ENCODE results near the gene UQCC2. TPM values are rescaled to one million over a fixed set of nuclear protein-coding genes. Genes with fewer than 3 reads are reported as not detected.

Gene UQCC2
- total and polyA plus RNA-seq, 2 donors (not counting 1 experiment from before 2014, with no cell fraction given) = 13.2 to 16.6 TPM

DNA sequence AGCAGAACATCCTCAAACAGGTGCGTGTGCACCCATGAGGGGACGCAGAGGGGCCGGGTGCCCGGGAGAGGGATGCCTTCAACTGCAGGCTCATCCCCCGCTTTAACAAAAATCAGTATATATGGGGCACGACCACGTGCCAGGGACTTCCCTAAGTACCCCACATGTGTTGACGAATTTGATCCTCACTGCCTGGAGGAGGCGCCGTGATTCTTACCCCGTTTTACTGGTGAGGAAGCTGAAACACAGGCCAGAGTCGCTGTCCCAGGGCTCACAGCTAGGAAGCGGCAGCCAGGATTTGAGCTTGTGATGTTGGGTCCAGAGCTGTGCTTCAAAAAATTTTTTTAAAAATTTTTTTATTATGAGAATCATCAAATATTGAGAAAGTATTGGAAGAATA is 45.5 kb downstream of the UQCC2 start:
- H3K27ac Mint-ChIP-seq = no peak overlapping the region
- Histone ChIP-seq H3K9ac (ENCODE audit: low read length) (no peak overlapping the region), H3K4me1 (ENCODE audit: control insufficient read depth in 2 of 2, insufficient read depth in 2 of 2, low read length in 2 of 2) (peaks cover 0 to 16% of the 10 kb centered on the region in 2 donors), H3K9me3 (ENCODE audit: control extremely low read depth in 1 of 3, control insufficient read depth in 2 of 3, insufficient read depth in 1 of 3, low read length in 2 of 3) (no peaks in the 10 kb centered on the region), H3K4me3 (ENCODE audit: control extremely low read depth in 1 of 5, extremely low read depth in 1 of 5, insufficient read depth in 1 of 5, low read depth in 2 of 5, low read length in 4 of 5) (no peak overlapping the region), H3K36me3 (replicated peaks in 1 of 2; ENCODE audit: control extremely low read depth in 1 of 2, control insufficient read depth in 1 of 2, extremely low read depth in 1 of 2, insufficient read depth in 2 of 2, low read length in 1 of 2) (peaks cover 0 to 69% of the 10 kb centered on the region in 2 experiments), H3K79me2 (ENCODE audit: control insufficient read depth, insufficient read depth, low read length) (no peaks in the 10 kb centered on the region), H3K27ac (ENCODE audit: low read length in 2 of 2) (no peak overlapping the region), H3K27me3 (replicated peaks in 1 of 4; ENCODE audit: control extremely low read depth in 1 of 4, control insufficient read depth in 3 of 4, insufficient read depth in 4 of 4, low read length in 3 of 4) (no peaks in the 10 kb centered on the region), H3K4me2 (replicated peaks; ENCODE audit: low read depth, low read length, poor library complexity, severe bottlenecking) (no peak overlapping the region), H2AFZ (ENCODE audit: insufficient read depth, low read depth, low read length, poor library complexity, severe bottlenecking) (no peak overlapping the region), H4K20me1 (ENCODE audit: control insufficient read depth, insufficient read depth, low read length, poor library complexity, severe bottlenecking) (no peaks in the 10 kb centered on the region)
- peaks cover 13% of the 10 kb centered on the region for H3K4me1 Mint-ChIP-seq
- POLR2A ChIA-PET = interaction anchor here (0.7 kb wide), 1 partner anchor 344 kb away, joined by 3 read pairs; no protein-coding TSS in a partner anchor
- ATAC-seq (ENCODE audit: low read depth) (no peak), DNase-seq (no peak)
- no peak for TF ChIP-seq EZH2 (IDR thresholded peaks at IDR 0.05; ENCODE audit: borderline replicate concordance, insufficient read depth, low read depth, low read length, poor library complexity, severe bottlenecking)
- TF ChIP-seq, protein P1, sequence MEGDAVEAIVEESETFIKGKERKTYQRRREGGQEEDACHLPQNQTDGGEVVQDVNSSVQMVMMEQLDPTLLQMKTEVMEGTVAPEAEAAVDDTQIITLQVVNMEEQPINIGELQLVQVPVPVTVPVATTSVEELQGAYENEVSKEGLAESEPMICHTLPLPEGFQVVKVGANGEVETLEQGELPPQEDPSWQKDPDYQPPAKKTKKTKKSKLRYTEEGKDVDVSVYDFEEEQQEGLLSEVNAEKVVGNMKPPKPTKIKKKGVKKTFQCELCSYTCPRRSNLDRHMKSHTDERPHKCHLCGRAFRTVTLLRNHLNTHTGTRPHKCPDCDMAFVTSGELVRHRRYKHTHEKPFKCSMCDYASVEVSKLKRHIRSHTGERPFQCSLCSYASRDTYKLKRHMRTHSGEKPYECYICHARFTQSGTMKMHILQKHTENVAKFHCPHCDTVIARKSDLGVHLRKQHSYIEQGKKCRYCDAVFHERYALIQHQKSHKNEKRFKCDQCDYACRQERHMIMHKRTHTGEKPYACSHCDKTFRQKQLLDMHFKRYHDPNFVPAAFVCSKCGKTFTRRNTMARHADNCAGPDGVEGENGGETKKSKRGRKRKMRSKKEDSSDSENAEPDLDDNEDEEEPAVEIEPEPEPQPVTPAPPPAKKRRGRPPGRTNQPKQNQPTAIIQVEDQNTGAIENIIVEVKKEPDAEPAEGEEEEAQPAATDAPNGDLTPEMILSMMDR (IDR thresholded peaks at IDR 0.05) = no peak
- no peak overlapping the region for H3K4me3 Mint-ChIP-seq
- intact Hi-C loops (cut with micrococcal nuclease) = no loop called here
- CTCF ChIA-PET = interaction anchor here (1.7 kb wide), 1 partner anchor 76 kb away, joined by 6 read pairs; no protein-coding TSS in a partner anchor
- H3K27me3 Mint-ChIP-seq = no peaks in the 10 kb centered on the region
- H3K9me3 Mint-ChIP-seq (ENCODE audit: insufficient read depth) = no peaks in the 10 kb centered on the region
- 95% methylated on average over 11 of the region's 13 CpGs for WGBS (ENCODE audit: insufficient coverage)

DNA sequence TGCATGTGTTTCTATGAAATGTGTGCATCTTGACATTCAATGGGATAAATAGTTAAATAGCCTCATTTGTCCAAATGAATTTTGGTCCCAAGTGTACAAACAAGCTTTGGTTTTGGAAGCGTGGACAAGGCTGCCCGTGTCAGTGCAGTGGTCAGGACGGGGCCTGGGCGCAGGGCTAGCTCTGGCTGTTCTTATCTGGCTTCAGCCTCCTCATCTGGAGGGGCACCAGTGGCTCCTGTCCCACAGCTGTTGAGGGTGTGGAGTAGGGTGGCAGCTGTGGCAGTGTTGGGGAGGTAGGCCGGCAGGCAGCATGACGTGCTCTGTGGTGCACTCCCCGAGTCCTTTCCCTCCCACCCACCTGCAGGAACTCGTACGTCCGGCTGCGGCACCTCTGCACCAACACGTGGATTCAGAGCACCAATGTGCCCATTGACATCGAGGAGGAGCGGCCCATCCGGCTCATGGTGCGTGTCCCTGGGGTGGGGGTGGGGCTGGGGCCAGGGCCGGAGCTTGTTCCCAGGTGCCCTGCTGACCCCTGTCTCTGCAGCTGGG is 46.9 kb downstream of the UQCC2 start:
- no peaks in the 10 kb centered on the region for H3K9me3 ChIP-seq (ENCODE audit: control extremely low read depth in 1 of 3, control insufficient read depth in 2 of 3, insufficient read depth in 1 of 3, low read length in 2 of 3)
- no peak overlapping the region for H3K4me2 ChIP-seq (replicated peaks; ENCODE audit: low read depth, low read length, poor library complexity, severe bottlenecking)
- TF ChIP-seq EZH2 (IDR thresholded peaks at IDR 0.05; ENCODE audit: borderline replicate concordance, insufficient read depth, low read depth, low read length, poor library complexity, severe bottlenecking) = no peak
- TF ChIP-seq, protein P1 (IDR thresholded peaks at IDR 0.05) = no peak
- H3K27ac ChIP-seq (ENCODE audit: low read length in 2 of 2) = no peak overlapping the region
- Mint-ChIP-seq H3K4me1 (peaks cover 12% of the 10 kb centered on the region), H3K27me3 (no peaks in the 10 kb centered on the region), H3K4me3 (no peak overlapping the region), H3K9me3 (ENCODE audit: insufficient read depth) (no peaks in the 10 kb centered on the region), H3K27ac (no peak overlapping the region)
- no peaks in the 10 kb centered on the region for H4K20me1 ChIP-seq (ENCODE audit: control insufficient read depth, insufficient read depth, low read length, poor library complexity, severe bottlenecking)
- H3K27me3 ChIP-seq (replicated peaks in 1 of 4; ENCODE audit: control extremely low read depth in 1 of 4, control insufficient read depth in 3 of 4, insufficient read depth in 4 of 4, low read length in 3 of 4) = no peaks in the 10 kb centered on the region
- H3K4me3 ChIP-seq (ENCODE audit: control extremely low read depth in 1 of 5, extremely low read depth in 1 of 5, insufficient read depth in 1 of 5, low read depth in 2 of 5, low read length in 4 of 5) = no peak overlapping the region
- H2AFZ ChIP-seq (ENCODE audit: insufficient read depth, low read depth, low read length, poor library complexity, severe bottlenecking) = no peak overlapping the region
- peaks cover 0 to 60% of the 10 kb centered on the region in 2 experiments for H3K36me3 ChIP-seq (replicated peaks in 1 of 2; ENCODE audit: control extremely low read depth in 1 of 2, control insufficient read depth in 1 of 2, extremely low read depth in 1 of 2, insufficient read depth in 2 of 2, low read length in 1 of 2)
- H3K4me1 ChIP-seq (ENCODE audit: control insufficient read depth in 2 of 2, insufficient read depth in 2 of 2, low read length in 2 of 2) = peaks cover 0 to 15% of the 10 kb centered on the region in 2 donors
- intact Hi-C loops (cut with micrococcal nuclease) = no loop called here
- no peak overlapping the region for H3K9ac ChIP-seq (ENCODE audit: low read length)
- ATAC-seq (ENCODE audit: low read depth) (no peak), DNase-seq (no peak)
- WGBS (ENCODE audit: insufficient coverage) = 93% methylated on average over 11 of the region's 17 CpGs
- ChIA-PET CTCF (no interaction called here), POLR2A (no interaction called here)
- H3K79me2 ChIP-seq (ENCODE audit: control insufficient read depth, insufficient read depth, low read length) = no peaks in the 10 kb centered on the region

Data from B cell (primary cell).